Measurements from ENCODE around the gene MPPED2. TPM values are rescaled to one million over a fixed set of nuclear protein-coding genes. Genes with fewer than 3 reads are reported as not detected.

The MPPED2 gene
- total and polyA plus RNA-seq, 10 of the 15 experiments (the other 5 are each of a cell fraction or from before 2014, with no cell fraction given), result not detected

GRCh38 chr11:30533445-30533947 is 52.7 kb downstream of the MPPED2 start:
- H3K9ac ChIP-seq (ENCODE audit: control insufficient read depth, insufficient read depth, low read length), result no peak overlapping the region
- no peaks in the 10 kb centered on the region; a peak in 1 of 4 replicates for H3K27me3 ChIP-seq (replicated peaks in 1 of 2; ENCODE audit: control insufficient read depth in 2 of 2, insufficient read depth in 2 of 2, low read length in 1 of 2)
- H4K20me1 ChIP-seq (ENCODE audit: control insufficient read depth, insufficient read depth), result no peaks in the 10 kb centered on the region
- CTCF ChIA-PET, result interaction anchor here (1.2 kb wide), 1 partner anchor 27 kb away, joined by 3 read pairs; no protein-coding TSS in a partner anchor
- H3K36me3 ChIP-seq (ENCODE audit: control insufficient read depth in 2 of 2, insufficient read depth in 2 of 2, low read length in 1 of 2), result no peaks in the 10 kb centered on the region
- no peak overlapping the region for H3K4me3 ChIP-seq
- 0% methylated on average over 2 of the region's 2 CpGs for WGBS (ENCODE audit: insufficient coverage, insufficient replicate concordance, low lambda C conversion rate, missing lambda C conversion rate)
- no peak for ATAC-seq
- H2AFZ ChIP-seq (ENCODE audit: control insufficient read depth, low read depth, low read length), result no peak overlapping the region
- BruUV-seq (replicated peaks), result no TSS peak
- POLR2A ChIA-PET, result no interaction called here
- intact Hi-C loops (cut with micrococcal nuclease; ENCODE audit: unreplicated experiment) (no loop called here), in situ Hi-C loops (cut with MboI) (no loop called here)
- DNase-seq (ENCODE audit: low read depth, low spot score), result no peak
- RAD21 ChIA-PET (ENCODE audit: unreplicated experiment), result no interaction called here
- H3K27ac ChIP-seq (ENCODE audit: control insufficient read depth, insufficient read depth), result no peak overlapping the region
- H3K79me2 ChIP-seq (ENCODE audit: control insufficient read depth, insufficient read depth, low read length), result no peaks in the 10 kb centered on the region
- SMC1A ChIA-PET (ENCODE audit: uncharacterized antibody, unreplicated experiment), result interaction anchor here (0.6 to 0.7 kb wide), 2 partner anchors 9 to 10 kb away, joined by 3 read pairs; no protein-coding TSS in a partner anchor
- H3K4me2 ChIP-seq (ENCODE audit: control insufficient read depth, insufficient read depth), result no peak overlapping the region
- no peaks in the 10 kb centered on the region for H3K9me3 ChIP-seq (replicated peaks; ENCODE audit: control insufficient read depth, insufficient read depth, low read length)
- H3K4me1 ChIP-seq (ENCODE audit: control insufficient read depth, insufficient read depth, low read length), result no peaks in the 10 kb centered on the region
- no peak for FAIRE-seq
- TF ChIP-seq POLR2A (IDR thresholded peaks at IDR 0.05; ENCODE audit: low read depth, low read length) (no peak), NFYB (IDR thresholded peaks at IDR 0.05; ENCODE audit: insufficient read depth, low read depth, low read length) (no peak), REST (IDR thresholded peaks at IDR 0.05; ENCODE audit: low read depth, low read length) (no peak), GABPA (IDR thresholded peaks at IDR 0.05; ENCODE audit: low read depth) (no peak), RCOR1 (conservative IDR thresholded peaks at IDR 0.05; ENCODE audit: low read depth, low read length) (no peak), CREB1 (IDR thresholded peaks at IDR 0.05; ENCODE audit: low read depth) (no peak), ZNF217 (IDR thresholded peaks at IDR 0.05) (no peak), MXI1 (IDR thresholded peaks at IDR 0.05; ENCODE audit: low read depth, low read length) (no peak), TARDBP (IDR thresholded peaks at IDR 0.05; ENCODE audit: borderline replicate concordance) (no peak), ESRRA (IDR thresholded peaks at IDR 0.05; ENCODE audit: low read length) (no peak), BRCA1 (IDR thresholded peaks at IDR 0.05; ENCODE audit: low read depth, low read length) (no peak), ZNF687 (IDR thresholded peaks at IDR 0.05) (no peak), KDM1A (IDR thresholded peaks at IDR 0.05; ENCODE audit: borderline replicate concordance) (no peak), TAF1 (IDR thresholded peaks at IDR 0.05; ENCODE audit: borderline replicate concordance, low read depth, low read length) (no peak), HDGF (IDR thresholded peaks at IDR 0.05) (no peak), ZBTB4 (CRISPR knock-in tag; IDR thresholded peaks at IDR 0.05) (no peak)

Measured in GM12878 (cell line).